ENCODE data around the gene PDX1.

Gene PDX1

DNA sequence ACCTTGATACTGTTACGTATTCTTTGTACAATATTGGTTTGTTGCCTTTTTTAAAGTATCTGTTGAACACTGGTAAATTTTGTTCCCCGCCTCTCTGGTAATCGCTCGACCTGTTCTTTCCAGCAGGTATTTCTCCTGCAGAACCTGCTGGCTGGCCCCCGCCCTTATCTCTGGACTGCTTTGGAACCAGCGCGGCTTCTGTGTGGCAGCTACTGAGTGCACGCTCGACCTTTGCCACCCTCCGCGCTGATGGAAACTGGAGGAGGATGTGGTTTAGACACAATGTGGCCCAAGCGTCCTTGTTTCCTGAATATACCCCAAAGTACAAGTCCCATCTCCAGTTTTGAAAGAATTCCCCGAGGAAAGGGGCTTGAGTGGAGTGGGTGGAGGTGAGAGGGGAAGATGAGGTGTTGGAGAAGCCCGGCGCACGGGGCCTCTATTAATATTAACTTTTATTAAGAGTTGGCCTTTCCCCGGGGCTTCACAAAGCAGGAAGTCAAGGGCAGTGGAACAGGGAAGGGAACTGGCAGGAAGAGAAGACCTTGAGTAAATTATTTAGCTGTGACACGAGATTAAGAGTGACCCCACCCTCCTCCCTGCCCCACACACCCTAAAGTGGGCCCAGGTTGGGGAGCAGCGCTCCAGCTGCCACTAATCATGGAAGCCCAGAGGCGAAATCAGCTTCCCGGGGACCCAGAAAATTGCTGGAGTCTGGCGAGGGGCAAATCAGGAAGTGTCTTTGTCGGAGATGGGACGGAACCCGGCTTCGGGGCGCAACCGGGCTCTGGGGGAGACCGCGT lies 33.3 kb downstream of the PDX1 start (continued):
- TF ChIP-seq, protein P1, sequence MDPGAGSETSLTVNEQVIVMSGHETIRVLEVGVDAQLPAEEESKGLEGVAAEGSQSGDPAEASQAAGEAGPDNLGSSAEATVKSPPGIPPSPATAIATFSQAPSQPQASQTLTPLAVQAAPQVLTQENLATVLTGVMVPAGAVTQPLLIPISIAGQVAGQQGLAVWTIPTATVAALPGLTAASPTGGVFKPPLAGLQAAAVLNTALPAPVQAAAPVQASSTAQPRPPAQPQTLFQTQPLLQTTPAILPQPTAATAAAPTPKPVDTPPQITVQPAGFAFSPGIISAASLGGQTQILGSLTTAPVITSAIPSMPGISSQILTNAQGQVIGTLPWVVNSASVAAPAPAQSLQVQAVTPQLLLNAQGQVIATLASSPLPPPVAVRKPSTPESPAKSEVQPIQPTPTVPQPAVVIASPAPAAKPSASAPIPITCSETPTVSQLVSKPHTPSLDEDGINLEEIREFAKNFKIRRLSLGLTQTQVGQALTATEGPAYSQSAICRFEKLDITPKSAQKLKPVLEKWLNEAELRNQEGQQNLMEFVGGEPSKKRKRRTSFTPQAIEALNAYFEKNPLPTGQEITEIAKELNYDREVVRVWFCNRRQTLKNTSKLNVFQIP (CRISPR knock-in tag; IDR thresholded peaks at IDR 0.05; ENCODE audit: borderline replicate concordance, low read depth) = no peak
- TF ChIP-seq ISL1 (CRISPR knock-in tag; IDR thresholded peaks at IDR 0.05) (no peak), ZNF565 (CRISPR knock-in tag; conservative IDR thresholded peaks at IDR 0.05; ENCODE audit: low read depth) (no peak), ZFP30 (CRISPR knock-in tag; IDR thresholded peaks at IDR 0.05) (no peak), RARB (CRISPR knock-in tag; IDR thresholded peaks at IDR 0.05) (no peak), BACH2 (CRISPR knock-in tag; IDR thresholded peaks at IDR 0.05; ENCODE audit: borderline replicate concordance) (no peak), TOX (CRISPR knock-in tag; IDR thresholded peaks at IDR 0.05; ENCODE audit: borderline replicate concordance) (no peak), CSDC2 (CRISPR knock-in tag; IDR thresholded peaks at IDR 0.05) (no peak)
- TF ChIP-seq, protein P2, sequence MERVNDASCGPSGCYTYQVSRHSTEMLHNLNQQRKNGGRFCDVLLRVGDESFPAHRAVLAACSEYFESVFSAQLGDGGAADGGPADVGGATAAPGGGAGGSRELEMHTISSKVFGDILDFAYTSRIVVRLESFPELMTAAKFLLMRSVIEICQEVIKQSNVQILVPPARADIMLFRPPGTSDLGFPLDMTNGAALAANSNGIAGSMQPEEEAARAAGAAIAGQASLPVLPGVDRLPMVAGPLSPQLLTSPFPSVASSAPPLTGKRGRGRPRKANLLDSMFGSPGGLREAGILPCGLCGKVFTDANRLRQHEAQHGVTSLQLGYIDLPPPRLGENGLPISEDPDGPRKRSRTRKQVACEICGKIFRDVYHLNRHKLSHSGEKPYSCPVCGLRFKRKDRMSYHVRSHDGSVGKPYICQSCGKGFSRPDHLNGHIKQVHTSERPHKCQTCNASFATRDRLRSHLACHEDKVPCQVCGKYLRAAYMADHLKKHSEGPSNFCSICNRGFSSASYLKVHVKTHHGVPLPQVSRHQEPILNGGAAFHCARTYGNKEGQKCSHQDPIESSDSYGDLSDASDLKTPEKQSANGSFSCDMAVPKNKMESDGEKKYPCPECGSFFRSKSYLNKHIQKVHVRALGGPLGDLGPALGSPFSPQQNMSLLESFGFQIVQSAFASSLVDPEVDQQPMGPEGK (CRISPR knock-in tag; IDR thresholded peaks at IDR 0.05; ENCODE audit: borderline replicate concordance) = no peak

DNA sequence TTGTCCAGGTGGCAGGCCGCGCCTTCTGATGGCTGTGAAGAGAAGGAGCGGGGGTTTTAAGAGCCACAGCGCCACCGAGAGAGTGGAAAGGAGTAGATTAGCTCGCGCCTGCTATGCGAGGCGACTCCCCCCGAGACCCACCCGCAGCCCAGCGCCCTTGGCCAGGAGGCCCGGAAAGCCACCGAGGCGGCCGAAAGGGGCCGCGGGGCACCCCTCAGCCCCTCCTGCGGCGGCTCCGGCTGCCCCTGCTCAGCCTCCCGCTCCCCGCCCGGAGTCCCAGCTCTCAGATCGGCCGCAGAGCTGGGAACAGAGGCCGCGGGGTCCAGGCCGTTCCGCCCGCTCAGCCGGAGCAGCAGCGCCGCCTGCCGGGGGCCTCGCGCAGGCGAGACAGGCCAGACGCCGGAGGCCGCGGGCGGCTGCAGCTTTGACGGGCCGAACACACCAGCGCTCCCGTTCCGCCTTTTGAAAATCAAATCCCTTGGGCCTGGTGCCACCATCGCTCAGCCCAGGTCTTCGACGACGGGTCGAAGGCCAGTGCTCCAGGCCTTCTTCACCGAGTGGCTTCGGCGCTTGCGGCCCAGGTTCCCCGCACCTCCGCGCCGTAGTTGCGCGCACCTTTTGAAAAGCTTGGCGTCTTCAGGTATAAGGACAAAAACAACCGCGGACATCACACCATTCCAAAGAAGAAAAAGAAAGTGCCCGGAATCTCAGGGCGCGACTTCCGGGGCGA lies 34.0 kb downstream of the PDX1 start:
- no peak for TF ChIP-seq ZNF565 (CRISPR knock-in tag; conservative IDR thresholded peaks at IDR 0.05; ENCODE audit: low read depth)
- no peak for TF ChIP-seq OSR1 (CRISPR knock-in tag; IDR thresholded peaks at IDR 0.05)
- TF ChIP-seq, protein P2 (CRISPR knock-in tag; IDR thresholded peaks at IDR 0.05; ENCODE audit: borderline replicate concordance) = no peak
- no peak for TF ChIP-seq ISL1 (CRISPR knock-in tag; IDR thresholded peaks at IDR 0.05)
- no peak for TF ChIP-seq ZFP3 (CRISPR knock-in tag; IDR thresholded peaks at IDR 0.05)
- no peak for TF ChIP-seq ZC3H10 (CRISPR knock-in tag; IDR thresholded peaks at IDR 0.05)
- TF ChIP-seq, protein P3, sequence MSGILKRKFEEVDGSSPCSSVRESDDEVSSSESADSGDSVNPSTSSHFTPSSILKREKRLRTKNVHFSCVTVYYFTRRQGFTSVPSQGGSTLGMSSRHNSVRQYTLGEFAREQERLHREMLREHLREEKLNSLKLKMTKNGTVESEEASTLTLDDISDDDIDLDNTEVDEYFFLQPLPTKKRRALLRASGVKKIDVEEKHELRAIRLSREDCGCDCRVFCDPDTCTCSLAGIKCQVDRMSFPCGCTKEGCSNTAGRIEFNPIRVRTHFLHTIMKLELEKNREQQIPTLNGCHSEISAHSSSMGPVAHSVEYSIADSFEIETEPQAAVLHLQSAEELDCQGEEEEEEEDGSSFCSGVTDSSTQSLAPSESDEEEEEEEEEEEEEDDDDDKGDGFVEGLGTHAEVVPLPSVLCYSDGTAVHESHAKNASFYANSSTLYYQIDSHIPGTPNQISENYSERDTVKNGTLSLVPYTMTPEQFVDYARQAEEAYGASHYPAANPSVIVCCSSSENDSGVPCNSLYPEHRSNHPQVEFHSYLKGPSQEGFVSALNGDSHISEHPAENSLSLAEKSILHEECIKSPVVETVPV (CRISPR knock-in tag; IDR thresholded peaks at IDR 0.05) = no peak
- no peak for TF ChIP-seq CSDC2 (CRISPR knock-in tag; IDR thresholded peaks at IDR 0.05)
- TF ChIP-seq, protein P1 (CRISPR knock-in tag; IDR thresholded peaks at IDR 0.05; ENCODE audit: borderline replicate concordance, low read depth) = no peak
- no peak for TF ChIP-seq PPARA (CRISPR knock-in tag; IDR thresholded peaks at IDR 0.05; ENCODE audit: borderline replicate concordance)
- TF ChIP-seq, protein P4, sequence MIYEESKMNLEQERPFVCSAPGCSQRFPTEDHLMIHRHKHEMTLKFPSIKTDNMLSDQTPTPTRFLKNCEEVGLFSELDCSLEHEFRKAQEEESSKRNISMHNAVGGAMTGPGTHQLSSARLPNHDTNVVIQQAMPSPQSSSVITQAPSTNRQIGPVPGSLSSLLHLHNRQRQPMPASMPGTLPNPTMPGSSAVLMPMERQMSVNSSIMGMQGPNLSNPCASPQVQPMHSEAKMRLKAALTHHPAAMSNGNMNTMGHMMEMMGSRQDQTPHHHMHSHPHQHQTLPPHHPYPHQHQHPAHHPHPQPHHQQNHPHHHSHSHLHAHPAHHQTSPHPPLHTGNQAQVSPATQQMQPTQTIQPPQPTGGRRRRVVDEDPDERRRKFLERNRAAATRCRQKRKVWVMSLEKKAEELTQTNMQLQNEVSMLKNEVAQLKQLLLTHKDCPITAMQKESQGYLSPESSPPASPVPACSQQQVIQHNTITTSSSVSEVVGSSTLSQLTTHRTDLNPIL (CRISPR knock-in tag; IDR thresholded peaks at IDR 0.05; ENCODE audit: low read depth) = no peak
- TF ChIP-seq, protein P5, sequence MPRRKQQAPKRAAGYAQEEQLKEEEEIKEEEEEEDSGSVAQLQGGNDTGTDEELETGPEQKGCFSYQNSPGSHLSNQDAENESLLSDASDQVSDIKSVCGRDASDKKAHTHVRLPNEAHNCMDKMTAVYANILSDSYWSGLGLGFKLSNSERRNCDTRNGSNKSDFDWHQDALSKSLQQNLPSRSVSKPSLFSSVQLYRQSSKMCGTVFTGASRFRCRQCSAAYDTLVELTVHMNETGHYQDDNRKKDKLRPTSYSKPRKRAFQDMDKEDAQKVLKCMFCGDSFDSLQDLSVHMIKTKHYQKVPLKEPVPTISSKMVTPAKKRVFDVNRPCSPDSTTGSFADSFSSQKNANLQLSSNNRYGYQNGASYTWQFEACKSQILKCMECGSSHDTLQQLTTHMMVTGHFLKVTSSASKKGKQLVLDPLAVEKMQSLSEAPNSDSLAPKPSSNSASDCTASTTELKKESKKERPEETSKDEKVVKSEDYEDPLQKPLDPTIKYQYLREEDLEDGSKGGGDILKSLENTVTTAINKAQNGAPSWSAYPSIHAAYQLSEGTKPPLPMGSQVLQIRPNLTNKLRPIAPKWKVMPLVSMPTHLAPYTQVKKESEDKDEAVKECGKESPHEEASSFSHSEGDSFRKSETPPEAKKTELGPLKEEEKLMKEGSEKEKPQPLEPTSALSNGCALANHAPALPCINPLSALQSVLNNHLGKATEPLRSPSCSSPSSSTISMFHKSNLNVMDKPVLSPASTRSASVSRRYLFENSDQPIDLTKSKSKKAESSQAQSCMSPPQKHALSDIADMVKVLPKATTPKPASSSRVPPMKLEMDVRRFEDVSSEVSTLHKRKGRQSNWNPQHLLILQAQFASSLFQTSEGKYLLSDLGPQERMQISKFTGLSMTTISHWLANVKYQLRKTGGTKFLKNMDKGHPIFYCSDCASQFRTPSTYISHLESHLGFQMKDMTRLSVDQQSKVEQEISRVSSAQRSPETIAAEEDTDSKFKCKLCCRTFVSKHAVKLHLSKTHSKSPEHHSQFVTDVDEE (CRISPR knock-in tag; IDR thresholded peaks at IDR 0.05) = no peak
- TF ChIP-seq TOX (CRISPR knock-in tag; IDR thresholded peaks at IDR 0.05; ENCODE audit: borderline replicate concordance) = no peak
- TF ChIP-seq TCF4 (CRISPR knock-in tag; IDR thresholded peaks at IDR 0.05; ENCODE audit: borderline replicate concordance) = no peak
- ATAC-seq = peak; percentile 100

All from SK-N-SH treated with all-trans-retinoic acid at 6 μM for 48 hours (cell line).